ENCODE data around the gene KERA.

Gene KERA

DNA sequence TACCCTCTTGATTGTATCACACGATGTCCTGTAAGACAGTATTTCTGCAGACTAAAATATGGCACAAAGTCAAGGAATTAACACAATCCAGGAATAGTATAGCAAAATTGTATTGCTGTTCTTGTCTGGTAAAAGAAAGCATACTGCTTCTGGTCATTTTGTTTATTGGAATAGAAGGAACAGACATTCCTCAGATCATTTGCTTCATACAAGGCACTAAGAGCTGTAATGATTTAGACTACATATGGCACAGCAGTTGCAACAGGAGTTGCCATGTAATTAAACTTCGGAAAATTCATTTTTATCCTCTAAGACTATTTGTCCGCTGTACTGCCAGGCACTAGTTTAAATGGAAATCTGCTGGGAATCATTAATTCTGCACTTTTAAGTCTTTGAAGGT, 7.6 kb upstream of the KERA start:
- TF ChIP-seq, protein P1, sequence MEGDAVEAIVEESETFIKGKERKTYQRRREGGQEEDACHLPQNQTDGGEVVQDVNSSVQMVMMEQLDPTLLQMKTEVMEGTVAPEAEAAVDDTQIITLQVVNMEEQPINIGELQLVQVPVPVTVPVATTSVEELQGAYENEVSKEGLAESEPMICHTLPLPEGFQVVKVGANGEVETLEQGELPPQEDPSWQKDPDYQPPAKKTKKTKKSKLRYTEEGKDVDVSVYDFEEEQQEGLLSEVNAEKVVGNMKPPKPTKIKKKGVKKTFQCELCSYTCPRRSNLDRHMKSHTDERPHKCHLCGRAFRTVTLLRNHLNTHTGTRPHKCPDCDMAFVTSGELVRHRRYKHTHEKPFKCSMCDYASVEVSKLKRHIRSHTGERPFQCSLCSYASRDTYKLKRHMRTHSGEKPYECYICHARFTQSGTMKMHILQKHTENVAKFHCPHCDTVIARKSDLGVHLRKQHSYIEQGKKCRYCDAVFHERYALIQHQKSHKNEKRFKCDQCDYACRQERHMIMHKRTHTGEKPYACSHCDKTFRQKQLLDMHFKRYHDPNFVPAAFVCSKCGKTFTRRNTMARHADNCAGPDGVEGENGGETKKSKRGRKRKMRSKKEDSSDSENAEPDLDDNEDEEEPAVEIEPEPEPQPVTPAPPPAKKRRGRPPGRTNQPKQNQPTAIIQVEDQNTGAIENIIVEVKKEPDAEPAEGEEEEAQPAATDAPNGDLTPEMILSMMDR (IDR thresholded peaks at IDR 0.05; ENCODE audit: control extremely low read depth, extremely low read depth, low read depth, missing control alignments) = no peak
- CTCF ChIA-PET = no interaction called here
- POLR2A ChIA-PET = no interaction called here
- DNase-seq (ENCODE audit: extremely low spot score) = no peak

DNA sequence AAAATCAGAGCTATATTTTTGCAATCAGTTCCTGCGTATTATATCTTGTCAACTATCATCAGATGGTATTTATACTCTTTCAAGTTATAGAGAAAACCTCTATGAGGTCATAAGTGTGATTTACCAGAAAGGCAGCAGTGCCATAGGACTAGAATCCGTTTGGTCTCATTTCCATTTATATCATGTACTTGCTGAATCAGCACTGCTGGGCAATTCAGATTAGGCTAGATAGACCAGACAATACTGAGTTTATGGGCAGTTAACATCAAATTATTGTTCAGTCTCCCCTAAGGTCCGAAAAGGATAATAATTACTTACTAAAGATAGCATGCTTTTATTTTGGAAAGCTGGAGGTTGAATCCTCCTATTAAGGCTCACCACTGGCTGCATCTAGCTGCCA, 6.8 kb upstream of the KERA start:
- TF ChIP-seq, protein P1 (IDR thresholded peaks at IDR 0.05; ENCODE audit: control extremely low read depth, extremely low read depth, low read depth, missing control alignments) = no peak
- no peak for DNase-seq (ENCODE audit: extremely low spot score)
- ChIA-PET POLR2A (no interaction called here), CTCF (no interaction called here)

DNA sequence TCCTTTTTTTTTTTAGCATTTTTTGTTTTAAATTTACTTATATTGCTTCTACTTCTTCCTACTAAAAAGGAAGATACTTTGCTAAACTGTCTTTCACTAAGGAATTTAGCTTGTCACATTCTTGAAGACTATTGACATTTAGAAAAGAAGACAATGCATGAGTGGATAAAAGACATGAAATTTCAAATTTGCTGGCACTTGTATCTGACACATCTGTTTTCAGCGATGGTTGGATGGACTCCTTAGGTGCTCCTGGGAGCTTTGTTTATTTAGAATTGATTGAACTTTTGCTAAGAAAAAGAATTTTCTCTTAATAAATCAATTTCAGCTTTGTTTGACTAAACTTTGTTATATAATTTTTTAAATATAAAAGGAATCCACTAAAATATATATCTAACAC, 3.3 kb upstream of the KERA start:
- ChIA-PET CTCF (interaction anchor here (1.5 kb wide), 1 partner anchor 9 kb away, joined by 4 read pairs; no protein-coding TSS in a partner anchor), POLR2A (no interaction called here)
- TF ChIP-seq, protein P1 (IDR thresholded peaks at IDR 0.05; ENCODE audit: control extremely low read depth, extremely low read depth, low read depth, missing control alignments) = no peak
- no peak for DNase-seq (ENCODE audit: extremely low spot score)

DNA sequence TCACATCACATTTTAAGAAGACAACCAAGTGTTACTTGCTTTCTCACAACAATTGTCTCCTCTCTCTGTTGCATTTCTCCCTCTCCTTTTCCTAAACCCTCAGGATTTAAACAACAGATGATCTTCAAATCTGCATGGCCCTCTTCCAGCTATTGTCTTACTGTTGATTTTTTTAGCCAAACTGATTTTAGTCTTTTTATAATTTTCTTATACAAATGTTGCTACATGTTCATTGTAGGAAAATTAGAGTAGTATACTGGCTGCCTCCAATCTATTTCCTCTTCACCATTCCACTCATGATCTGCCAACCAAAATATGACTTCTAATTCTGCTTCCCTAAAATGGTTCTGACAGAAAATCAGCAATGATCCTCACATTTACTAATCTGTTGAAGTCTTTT, 1.4 kb upstream of the KERA start:
- TF ChIP-seq, protein P1 (IDR thresholded peaks at IDR 0.05; ENCODE audit: control extremely low read depth, extremely low read depth, low read depth, missing control alignments) = no peak
- no peak for DNase-seq (ENCODE audit: extremely low spot score)
- ChIA-PET POLR2A (no interaction called here), CTCF (no interaction called here)

DNA sequence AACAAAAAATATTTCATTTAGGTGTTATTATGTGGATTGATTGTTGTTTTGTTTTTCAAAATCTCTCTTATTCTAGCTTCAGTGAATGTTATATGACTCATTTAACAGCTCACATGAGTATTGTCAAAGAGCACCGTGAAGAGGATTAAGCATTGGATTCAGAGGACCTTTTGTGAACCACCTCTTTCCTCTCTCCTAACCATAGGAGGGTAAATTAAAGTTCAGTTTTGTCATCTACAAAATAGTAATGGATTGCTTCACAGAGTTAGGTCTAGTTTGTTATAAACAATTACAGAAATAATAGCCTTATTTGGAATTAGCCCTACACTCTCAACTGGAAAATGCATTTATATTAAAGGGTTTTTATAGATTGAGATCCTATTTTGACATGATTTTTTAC, 962 bp upstream of the KERA start:
- TF ChIP-seq, protein P1 (IDR thresholded peaks at IDR 0.05; ENCODE audit: control extremely low read depth, extremely low read depth, low read depth, missing control alignments) = no peak
- ChIA-PET CTCF (no interaction called here), POLR2A (no interaction called here)
- no peak for DNase-seq (ENCODE audit: extremely low spot score)

DNA sequence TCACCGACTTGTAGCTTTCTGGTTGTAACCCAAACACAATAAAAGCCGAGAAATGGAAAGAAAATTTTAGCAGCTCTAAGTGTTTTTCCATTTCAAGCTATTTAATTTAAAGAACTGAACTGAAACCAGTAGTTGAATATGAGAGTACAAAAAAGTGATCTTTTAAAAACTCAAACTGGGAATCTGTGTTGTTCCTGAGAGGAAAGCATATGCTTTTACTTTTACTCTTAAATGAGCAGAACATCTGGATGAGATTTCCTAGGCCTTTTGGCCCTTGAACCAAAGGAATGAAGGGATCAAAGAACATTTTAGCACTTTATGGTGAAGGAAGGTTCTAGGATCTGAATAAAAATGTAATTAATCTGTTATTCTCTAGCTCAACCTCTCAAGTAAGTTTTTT, 1.3 kb downstream of the KERA start:
- DNase-seq (ENCODE audit: extremely low spot score) = no peak
- ChIA-PET CTCF (interaction anchor here (1.4 kb wide), 1 partner anchor 10 kb away, joined by 3 read pairs; no protein-coding TSS in a partner anchor), POLR2A (no interaction called here)
- TF ChIP-seq, protein P1 (IDR thresholded peaks at IDR 0.05; ENCODE audit: control extremely low read depth, extremely low read depth, low read depth, missing control alignments) = no peak

DNA sequence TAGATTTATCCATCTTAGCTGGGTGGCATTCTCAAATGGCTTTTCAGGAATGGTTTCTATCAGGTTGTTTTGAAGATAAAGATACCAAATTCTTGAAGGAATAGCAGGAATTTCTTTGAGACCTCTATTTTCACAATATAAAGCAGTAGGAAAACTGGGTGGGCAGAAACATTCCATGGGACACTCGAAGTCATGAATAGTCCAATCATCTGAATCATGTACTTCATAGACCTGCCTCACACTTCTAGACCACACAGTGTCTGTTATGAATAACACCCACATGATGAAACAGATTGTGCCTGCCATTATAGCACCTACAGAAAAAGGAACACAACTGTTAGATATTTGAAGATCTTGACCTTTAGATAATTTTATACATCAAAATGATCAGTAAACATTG, 1.8 kb downstream of the KERA start:
- TF ChIP-seq, protein P1 (IDR thresholded peaks at IDR 0.05; ENCODE audit: control extremely low read depth, extremely low read depth, low read depth, missing control alignments) = no peak
- DNase-seq (ENCODE audit: extremely low spot score) = no peak
- CTCF ChIA-PET = interaction anchor here (1.4 kb wide), 1 partner anchor 11 kb away, joined by 3 read pairs; no protein-coding TSS in a partner anchor
- POLR2A ChIA-PET = no interaction called here
